ENCODE results near the gene ZNF597.

Gene ZNF597, protein sequence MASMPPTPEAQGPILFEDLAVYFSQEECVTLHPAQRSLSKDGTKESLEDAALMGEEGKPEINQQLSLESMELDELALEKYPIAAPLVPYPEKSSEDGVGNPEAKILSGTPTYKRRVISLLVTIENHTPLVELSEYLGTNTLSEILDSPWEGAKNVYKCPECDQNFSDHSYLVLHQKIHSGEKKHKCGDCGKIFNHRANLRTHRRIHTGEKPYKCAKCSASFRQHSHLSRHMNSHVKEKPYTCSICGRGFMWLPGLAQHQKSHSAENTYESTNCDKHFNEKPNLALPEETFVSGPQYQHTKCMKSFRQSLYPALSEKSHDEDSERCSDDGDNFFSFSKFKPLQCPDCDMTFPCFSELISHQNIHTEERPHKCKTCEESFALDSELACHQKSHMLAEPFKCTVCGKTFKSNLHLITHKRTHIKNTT

DNA sequence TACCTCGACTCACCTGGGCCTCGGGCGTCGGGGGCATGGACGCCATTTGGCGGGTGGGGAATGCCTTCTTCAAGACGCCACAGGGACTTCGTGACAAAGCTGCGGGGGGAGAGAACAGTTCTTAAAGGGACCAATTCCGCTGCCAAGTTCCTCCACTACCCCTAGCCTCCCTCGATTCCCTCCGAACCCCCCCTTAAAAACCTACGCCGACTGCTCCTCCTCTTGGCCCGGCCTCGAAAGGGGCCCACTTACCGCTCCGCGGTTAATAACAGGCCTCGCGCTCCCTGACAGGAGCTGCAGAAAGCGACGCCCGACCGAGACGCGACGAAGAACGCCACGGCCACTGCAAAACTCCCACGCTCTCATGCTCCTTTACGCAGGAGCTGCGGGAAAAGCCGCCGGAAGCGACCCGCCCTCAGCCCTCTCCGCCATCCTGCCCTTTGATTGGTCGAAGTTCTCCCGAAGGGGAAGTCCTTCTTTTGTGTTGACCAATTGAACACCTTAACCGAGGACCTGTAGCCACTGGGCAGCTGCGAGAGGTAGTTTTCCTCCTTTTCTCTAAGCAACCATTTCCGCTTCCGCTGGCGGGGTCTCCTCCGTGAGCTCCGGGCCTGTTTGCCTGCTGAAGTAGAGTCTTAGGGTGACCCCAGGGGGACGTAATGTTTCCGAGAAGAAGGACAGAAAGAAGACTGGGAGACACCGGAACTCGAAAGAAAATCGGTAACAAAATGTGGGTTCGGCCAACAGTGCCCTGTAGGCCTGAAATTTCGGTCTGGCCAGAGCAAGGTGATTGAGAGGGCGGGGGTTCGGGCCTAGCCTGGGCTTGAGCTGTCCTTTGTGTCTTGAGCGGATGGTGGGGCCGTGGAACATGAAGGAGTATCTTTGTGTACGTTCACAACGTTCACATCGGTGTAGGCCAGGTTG is at the start of gene ZNF597, which contains the start of gene NAA60:
Gene ZNF597 (minus strand): TSS at position 397 of the 924 bp plus-strand sequence. CDS start 351 bp downstream, at position 46.
Gene NAA60 (plus strand): TSS at position 573 of the 924 bp plus-strand sequence. CDS start 32,548 bp downstream, outside the sequence.
- peak; percentile 93 for DNase-seq

DNA sequence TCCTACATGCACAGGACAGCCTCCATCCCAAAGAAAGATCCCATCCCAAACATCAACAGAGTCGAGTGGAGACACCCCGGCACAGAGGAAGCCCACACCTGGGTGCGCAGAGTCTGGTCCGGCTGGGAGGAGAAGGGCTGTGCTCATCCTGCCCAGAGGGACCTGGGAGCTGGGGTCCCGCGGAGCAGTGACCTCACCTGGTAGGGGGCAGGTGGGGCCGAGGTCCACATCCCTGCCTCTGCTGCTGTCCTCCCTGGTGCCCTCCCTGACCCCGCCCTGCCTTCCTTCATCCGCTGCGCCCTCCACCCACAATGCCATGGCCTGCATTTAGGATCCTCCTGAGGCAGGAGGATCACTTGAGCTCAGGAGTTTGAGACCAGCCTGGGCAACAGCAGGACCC is 49.1 kb upstream of the ZNF597 start:
- no peak for DNase-seq

DNA sequence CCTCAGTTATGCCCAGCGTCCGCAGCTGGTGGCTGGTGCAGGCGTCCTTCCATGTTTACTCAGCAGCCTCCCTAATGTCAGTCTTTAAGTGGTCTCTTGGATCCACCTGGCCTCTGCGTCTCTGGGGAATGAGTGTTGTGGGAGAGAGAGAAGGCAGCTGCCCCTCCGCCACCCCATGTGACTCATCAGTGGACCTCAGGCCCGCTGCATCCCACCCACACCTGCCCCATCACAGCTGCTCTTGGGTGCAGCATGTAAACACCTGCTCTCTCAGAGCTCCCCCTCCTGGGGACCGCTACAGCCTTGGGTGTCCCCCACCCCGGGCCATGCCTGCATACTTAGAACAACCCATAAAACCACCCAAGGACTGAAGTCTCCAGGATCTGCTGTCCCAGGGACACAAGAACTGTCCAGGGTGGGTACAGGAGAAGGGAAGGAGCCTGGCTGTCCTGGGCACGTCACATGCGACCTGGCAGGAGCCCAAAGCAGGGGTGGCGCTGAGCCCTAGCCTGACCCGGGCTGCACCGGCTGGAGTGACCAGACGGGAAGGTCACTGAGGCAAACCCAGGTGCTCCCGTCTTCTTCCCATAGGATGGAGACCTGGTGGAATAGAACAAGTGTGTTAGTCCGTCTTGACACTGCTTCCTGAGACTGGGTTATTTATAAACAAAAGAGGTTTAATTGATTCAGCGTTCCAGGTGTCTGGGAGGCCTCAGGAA is 47.8 kb upstream of the ZNF597 start:
- DNase-seq, result no peak

DNA sequence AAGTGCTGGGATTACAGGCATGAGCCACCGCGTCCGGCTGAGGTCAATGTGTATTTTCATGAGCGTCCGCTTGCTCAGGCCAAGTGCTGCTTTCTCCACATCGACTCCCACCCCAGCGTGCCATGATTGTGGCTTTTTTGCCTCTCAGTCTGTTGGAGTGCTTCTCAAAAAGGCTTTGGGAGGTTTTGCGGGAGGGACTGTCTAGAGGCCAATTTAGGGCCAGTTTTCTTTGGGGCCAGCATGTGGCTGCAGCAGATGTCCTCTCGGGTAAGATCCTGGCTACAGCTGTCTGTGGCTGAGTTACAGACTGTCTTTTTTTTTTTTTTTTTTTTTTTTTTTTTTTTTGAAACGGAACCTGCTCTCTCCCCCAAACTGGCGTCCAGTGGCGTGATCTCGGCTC is 45.5 kb upstream of the ZNF597 start:
- DNase-seq, result no peak

DNA sequence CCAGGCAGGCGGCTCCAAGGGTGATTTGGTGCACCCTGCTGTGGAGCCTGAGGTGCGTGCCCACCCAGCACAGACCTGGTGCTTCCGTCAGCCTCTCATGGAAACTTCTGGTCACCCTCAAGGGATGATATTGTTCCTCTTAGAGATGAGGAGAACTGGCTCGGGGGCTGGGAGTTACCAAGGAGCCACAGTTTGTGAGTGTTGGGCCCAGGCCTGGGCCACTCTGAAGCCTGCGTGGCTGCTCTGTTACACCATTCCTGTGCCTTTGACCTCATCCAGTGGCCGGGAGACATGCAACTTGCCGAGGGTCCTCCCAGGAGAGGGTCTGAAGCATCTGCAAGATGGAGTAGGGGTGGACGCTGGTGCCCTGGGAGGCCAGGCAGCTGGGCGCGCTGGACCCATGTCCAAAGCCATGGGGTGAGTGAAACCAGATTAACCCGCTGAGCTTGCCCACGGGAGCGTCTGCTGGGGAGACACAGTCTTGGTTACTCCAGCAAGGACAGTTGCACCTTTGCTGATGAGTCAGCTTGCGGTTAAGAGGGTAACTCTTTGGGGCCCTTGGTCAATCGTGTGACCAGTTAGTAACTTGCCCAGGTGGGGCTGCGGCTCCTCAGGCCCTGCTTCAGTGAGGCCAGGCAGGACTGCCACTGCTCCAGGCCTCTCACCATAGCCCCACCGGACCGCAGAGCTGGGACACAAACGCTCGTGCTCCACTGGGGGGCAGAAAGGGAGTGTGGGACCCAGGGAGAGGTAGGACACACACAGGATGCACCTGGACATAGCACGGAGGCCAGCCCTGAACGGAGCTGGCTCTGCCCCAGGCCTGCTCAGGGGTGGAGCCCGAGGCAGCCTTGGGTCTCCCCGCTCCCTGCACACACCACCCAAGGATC is 44.5 kb upstream of the ZNF597 start:
- no peak for DNase-seq

DNA sequence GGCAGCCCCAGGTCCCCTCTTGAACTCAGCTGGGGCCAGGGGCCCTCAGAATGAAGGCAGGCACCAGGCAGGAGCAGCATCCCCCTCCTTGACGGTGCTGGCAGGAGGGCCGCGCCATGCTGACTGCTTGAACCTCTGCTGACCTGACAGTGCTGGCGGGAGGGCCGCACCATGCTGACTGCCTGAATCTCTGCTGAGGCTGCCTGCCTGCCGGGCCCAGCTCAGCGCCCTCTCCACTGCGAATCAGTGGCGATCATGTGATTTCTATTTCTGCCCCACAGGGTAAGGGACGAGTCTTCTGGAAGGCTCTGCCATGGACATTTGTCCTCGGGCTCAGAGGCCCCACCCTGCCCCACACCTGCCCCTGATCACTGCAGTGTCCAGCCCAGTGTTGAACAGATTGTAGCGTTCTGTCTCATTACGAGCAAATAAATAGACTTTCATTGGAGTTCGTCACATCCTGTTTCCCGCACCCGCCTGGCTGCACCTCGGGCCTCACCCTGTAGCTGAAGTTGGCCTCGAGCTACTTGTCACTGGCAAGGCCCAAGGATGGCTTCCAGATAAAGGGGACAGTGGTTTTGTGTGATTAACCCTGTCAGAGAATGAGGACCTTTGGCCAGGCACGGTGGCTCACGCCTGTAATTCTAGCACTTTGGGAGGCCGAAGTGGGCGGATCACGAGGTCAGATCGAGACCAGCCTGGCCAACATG is 43.4 kb upstream of the ZNF597 start:
- no peak for DNase-seq

DNA sequence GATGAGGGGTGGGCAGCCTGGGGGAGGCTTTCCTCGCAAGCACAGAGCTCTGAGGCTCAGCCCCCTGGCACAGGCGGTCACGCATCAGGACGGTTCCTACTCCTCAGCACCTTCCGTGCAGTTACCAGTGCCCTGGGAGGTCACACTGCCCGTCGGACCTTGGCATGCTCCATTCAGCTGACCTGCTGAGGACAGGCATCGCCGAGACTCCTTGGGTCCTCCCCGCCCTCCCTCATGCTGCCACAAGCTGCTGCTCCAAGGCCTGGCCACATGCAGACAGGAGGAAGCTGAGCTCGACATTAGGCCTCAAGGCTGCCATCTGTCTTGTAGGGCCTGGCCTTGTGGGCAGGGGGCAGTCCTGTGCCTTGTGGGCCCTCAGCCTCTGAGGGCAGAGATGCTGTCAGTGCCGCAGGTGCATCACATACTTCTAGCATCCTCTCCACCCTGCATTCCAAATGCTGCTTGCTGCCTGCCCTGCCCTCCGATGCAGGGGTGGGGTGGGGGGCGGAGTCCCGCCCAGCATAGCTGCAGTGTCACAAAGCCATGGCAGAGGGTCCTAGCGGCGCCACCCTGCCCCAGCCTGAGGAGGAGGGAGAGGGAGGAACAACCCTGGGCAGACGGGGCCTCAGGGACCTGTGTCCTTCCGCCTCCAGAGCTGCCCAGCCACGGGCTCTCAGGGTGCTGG is 42.7 kb upstream of the ZNF597 start:
- no peak for DNase-seq

DNA sequence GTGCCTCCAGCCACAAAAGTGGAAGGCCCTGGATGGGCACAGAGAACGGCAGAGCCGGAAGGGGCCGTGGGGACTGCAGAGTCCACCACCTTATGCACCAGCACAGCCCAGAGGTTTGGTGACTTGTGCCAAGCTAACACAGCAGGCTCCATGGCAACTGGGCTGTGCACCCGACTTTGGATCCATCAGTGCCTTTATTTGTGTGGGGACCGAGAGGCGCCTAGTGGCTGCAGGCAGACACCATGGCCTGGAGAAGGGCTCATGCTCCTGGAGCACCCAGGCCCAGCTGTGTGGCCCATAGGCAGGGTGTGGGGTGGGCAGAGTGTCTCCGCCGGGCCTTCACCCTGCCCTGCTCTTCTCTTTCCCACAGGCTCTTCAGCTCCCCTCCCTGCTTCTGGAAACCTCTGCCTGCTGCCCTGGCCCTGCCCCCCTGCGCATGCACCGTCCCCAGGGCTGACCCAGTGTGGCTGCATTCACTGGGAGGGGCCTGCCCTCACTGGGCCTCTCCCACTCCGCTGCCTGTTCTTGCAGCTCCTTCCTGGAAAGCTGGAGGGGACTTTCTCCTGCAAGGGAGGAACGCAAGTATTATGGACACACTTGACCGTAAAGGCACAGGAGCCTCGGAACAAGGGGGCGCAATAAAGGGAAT is 41.9 kb upstream of the ZNF597 start:
- no peak for DNase-seq

DNA sequence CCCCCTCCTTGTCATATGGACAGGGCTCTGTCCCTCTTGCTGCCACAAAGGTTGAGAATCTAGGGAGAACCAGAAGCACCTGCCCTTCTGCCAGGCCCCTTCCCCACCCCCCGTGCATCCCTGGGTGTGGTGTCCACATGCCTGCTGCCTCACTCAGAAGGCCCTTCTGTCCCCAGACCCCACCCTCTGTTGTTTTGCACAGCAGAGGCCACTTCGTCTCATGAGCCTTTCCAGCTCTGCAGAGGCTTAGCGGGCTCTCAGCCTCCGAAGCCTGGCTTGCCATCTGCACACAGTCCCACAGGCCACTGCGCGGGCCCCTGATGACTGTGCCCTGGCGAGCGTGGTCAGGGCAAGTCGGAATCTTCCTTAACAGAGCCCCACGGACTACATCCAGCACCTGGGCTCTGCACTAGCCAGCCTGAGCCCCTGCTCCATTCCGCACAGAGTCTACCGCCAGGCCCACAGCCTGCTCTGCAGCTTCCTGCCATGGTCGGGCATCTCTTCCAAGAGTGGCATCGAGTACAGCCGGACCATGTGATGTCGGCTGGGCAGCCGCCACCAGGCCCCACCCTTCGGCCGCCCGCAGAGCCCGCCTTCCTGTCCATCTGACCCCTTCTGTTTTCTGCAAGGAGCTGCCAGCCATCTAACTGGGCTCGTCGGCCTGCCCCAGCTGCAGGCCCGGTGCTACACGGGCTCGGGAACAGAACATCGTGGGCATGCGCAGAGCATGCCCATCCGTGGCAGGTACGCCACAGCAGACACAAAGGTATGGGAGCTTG is 41.2 kb upstream of the ZNF597 start:
- DNase-seq, result no peak

DNA sequence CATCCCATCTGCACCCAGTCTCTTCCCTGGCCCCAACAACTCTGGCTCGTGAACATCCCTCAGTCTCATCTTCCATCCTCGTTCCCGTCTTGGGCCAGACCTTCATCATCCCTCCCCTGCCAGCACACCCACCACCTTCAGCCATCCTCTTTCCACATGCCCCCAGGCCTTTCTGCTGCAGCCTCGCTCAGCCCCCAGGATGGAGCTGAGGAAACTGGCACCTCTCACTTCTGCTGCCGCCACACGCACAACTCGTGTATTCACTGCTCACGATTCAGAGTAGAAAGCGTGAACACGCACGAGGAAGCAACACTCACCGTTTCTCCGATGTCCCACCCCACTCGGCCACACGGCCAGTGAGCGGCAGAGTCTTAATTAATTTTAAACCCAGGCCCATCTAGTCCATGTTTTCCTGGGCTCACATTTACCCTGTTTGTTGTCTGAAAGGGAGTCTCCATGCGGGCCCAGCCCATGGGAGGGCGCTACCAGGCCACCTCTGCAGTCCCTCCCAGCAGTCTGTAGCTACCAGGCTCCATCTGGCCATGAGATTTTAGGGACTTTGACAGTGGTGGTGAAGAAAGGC is 39.4 kb upstream of the ZNF597 start:
- no peak for DNase-seq

DNA sequence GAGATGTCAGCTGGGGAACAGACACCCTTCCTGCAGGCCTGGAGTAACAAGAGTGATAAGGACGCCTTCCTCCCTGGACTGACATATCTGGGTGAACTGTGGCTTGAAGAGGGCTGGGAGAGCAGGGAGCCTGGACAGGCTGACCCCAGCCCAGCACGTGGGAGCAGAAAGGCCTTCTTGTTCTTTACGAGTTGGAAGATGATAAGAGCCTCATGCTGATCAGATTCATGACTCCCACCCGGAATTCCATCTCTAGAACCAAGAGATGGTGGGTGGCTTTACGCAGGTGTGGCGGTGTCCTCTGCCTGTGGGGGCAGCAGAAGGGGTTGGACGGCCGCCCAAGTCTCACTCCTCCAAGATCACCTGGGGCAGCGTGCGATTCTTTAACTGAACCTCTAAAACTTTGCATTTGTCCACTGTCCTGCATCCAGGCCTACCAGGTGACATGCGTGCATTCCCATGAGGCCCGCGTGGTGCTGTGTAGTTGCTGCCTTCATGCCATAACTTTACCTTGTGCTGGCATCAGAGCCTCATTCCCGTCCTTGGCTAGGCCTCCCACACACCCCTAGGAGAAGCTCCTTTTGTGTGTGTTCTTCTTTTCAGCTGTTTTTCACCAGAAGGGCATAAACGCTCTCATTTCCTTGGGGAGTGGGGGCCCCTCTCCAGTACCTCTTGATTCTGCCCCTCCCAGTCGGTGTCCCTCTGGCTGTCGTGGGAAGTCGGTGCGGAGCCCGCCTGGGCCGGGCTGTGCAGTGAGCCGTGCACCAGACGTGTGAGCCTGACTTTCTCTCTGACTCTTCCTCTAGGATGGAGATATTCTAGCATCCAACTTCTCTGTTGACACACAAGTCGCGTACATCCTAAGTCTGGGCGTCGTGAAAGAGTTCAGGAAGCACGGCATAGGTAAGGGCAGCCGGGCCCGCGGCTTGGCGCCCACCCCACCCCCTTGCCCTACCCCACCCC is 38.7 kb upstream of the ZNF597 start:
- no peak for DNase-seq

DNA sequence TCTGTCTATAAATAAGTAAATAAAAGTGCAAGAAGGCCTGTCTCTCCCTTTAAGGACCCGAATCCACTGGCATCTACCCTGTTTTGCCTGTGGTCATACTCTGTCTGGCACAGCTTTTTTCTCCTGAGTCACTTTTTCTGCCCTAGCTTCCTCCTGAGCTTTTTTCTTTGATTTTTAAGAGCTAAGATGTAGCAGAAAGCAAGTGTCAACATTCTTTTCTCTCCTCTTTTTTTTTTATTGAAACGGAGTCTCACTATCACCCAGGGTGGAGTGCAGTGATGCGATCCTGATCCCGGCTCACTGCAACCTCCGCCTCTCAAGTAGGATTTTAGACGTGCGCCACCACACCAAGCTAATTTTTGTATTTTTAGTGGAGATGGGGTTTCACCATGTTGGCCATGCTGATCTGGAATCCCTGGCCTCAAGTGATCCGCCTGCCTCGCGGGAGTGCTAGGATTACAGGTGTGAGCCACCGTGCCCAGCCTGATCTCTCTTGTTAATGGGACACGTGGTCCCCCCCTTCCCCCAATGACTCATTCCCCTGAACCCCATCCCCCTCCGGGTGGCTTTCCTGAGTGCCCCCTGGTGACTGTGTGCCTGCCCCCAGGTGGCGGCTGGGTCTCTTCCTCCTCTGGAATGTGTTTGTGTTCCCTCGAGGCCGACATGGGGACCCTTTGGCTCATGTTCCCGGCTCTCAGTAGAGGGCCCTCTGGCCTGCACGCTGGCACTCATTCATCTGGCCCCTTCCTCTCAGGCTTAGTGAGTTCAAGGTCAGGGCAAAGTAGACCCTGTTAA is 37.8 kb upstream of the ZNF597 start:
- no peak for DNase-seq

DNA sequence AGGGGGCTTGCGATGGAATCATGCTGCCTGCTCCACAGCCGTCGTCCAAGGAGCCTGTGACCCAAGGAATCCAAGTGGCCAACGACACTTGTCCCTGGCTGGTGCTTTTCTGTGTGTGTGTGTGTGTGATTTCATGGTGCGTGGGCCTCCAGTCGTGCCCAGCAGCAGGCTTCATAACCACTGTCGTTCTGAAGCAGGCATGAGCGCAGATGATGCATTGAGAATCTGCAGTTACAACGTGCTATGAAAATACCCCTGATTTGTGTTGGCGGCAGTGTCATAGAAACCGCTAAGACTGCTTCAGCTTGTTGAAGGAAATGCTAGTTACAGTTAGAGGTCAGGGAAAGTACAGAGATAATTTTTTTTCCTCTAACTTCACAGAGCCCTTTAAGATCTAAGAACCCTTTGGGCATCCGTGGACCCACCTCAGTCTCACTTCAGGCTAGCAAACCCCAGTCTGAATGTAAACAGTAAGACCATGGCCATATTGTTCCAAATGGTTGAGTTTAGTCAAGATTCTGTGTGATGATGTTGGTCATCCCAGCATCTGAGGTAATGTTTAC is 36.4 kb upstream of the ZNF597 start:
- no peak for DNase-seq

DNA sequence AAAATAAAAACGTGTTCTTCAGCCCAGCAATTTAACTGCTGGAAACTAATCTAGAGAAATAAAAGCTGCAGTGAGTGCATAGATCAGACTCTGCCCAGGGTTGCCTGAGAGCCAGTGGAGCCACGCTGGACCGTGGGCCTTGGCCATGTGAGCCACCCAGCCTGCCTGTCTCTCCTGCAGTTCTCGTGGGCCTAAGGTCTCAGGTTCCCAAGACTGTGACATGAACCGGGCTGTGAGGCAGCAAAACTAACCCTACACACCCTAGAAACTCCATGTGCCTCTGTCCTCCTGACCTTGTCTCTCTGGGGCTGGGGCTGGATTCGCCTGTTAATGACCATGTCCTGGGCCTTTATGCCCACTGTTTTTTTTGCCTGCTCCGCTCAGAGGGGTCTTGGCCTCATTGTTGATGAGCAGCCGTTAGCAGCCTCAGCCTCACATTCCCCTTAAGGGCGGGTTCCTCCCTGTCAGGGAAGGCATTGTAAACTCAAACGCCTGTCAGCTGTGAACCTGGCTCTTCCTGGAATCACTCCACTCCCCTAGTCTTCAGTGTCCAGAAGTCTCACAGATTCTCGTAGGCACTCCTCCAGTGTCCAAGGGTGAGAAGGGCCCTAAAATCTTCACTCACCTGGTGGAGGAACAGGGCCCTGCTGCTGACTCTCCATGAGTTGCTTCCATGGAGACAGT is 35.1 kb upstream of the ZNF597 start:
- no peak for DNase-seq

DNA sequence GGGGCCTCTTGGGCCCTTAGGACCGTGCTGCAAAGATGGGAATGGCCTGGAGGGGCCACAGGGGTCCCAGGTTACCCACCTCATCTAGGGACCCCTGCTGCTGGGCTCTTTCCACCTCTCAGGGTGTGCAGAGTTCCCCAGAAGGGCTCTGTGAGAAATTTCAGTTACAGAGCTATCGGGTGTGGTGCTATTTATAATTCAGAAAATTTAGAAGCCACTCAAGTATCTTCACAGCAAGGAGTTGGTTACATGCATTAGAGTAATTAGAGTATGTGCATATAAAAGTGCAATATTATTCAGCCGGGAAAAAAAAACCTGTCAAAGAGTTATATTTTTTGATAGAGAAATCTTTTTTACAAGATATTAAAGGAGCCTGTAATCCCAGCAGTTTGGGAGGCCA is 33.1 kb upstream of the ZNF597 start:
- no peak for DNase-seq

Data from suppressor macrophage treated with lipopolysaccharide for 4 hours (primary cell).